IMR-90 (cell line): ENCODE measurements around the gene CEP104. TPM values are rescaled to one million over a fixed set of nuclear protein-coding genes. Genes with fewer than 3 reads are reported as not detected.

Source experiments
- ATAC-seq: fragments of 200-7000 bp; cut with Tn5 transposase; 2 replicates; pipeline ENCODE4 v1.9.1; 2020; ENCODE audit warnings: low read depth, mild to moderate bottlenecking, moderate library complexity
- BruUV-seq: library from RNA; stranded (reverse); fragments of 400-500 nt; replicated peaks from 2 replicates; lab custom pipeline; 2021; lab: Mats Ljungman, UMichigan
- CTCF ChIA-PET: fragments of 300-600 bp; formaldehyde crosslinking; extraction: SDS; loops from one replicate; lab custom pipeline; 2021; ENCODE audit warnings: antibody characterized with exemption; lab: Yijun Ruan, JAX
- POLR2A ChIA-PET: fragments of 300-600 bp; sonication (Branson Sonifier 250); formaldehyde crosslinking; loops from one replicate; lab custom pipeline; 2022; ENCODE audit warnings: antibody characterized with exemption; ENCODE audit not compliant: unreplicated experiment; lab: Charles Lee
- DNase-seq: peaks from one replicate; pipeline ENCODE4 v3.0.0; 2013
- H2AFZ ChIP-seq: replicated peaks from 2 replicates; pipeline ENCODE3; 2013; ENCODE audit warnings: low read length, mild to moderate bottlenecking; ENCODE audit not compliant: poor library complexity
- H2AK5ac ChIP-seq: 2 replicates; pipeline ENCODE4 v1.6.1; 2013; ENCODE audit warnings: low read depth, low read length, inconsistent platforms
- H2AK9ac ChIP-seq: replicated peaks from 2 replicates; pipeline ENCODE3; 2013; ENCODE audit warnings: mild to moderate bottlenecking, low read depth, low read length, moderate library complexity; ENCODE audit not compliant: poor library complexity
- H2BK120ac ChIP-seq: 2 replicates; pipeline ENCODE4 v1.6.1; 2013; ENCODE audit warnings: low read depth, low read length, inconsistent platforms
- H2BK15ac ChIP-seq: 3 replicates; pipeline ENCODE4 v1.6.1; 2013; ENCODE audit warnings: low read depth, low read length, inconsistent platforms
- H2BK20ac ChIP-seq: 2 replicates; pipeline ENCODE4 v1.6.1; 2013; ENCODE audit warnings: low read depth, mild to moderate bottlenecking, inconsistent platforms, low read length, moderate library complexity
- H2BK5ac ChIP-seq: 2 replicates; pipeline ENCODE4 v1.6.1; 2013; ENCODE audit warnings: mild to moderate bottlenecking, low read depth, low read length, inconsistent platforms; ENCODE audit not compliant: poor library complexity, severe bottlenecking
- H3K14ac ChIP-seq: replicated peaks from 2 replicates; pipeline ENCODE4 v1.6.1; 2013; ENCODE audit warnings: low read depth, low read length, inconsistent platforms
- H3K18ac ChIP-seq: 2 replicates; pipeline ENCODE4 v1.6.1; 2013; ENCODE audit warnings: low read depth, low read length, control low read depth
- H3K23ac ChIP-seq: 2 replicates; pipeline ENCODE4 v1.6.1; 2013; ENCODE audit warnings: low read depth, low read length, inconsistent platforms
- H3K27ac ChIP-seq: 2 replicates; pipeline ENCODE4 v1.5.1; 2013; ENCODE audit warnings: mild to moderate bottlenecking, control low read depth, low read length; ENCODE audit not compliant: insufficient read depth
- H3K27me3 ChIP-seq: 2 replicates; pipeline ENCODE4 v1.6.1; 2013; ENCODE audit warnings: low read length; ENCODE audit not compliant: control insufficient read depth, insufficient read depth
- H3K36me3 ChIP-seq: 2 replicates; pipeline ENCODE4 v1.6.1; 2013; ENCODE audit warnings: low read length, mixed read lengths; ENCODE audit not compliant: control insufficient read depth, insufficient read depth
- H3K4ac ChIP-seq: 2 replicates; pipeline ENCODE4 v1.6.1; 2013; ENCODE audit warnings: low read depth, low read length, inconsistent platforms
- H3K4me1 ChIP-seq: 2 replicates; pipeline ENCODE4 v1.6.1; 2013; ENCODE audit warnings: low read length, mixed read lengths; ENCODE audit not compliant: control insufficient read depth, insufficient read depth
- H3K4me2 ChIP-seq: 2 replicates; pipeline ENCODE4 v1.6.1; 2013; ENCODE audit warnings: low read depth, mild to moderate bottlenecking, control low read depth, low read length, moderate library complexity
- H3K4me3 ChIP-seq: 2 replicates; pipeline ENCODE4 v1.5.1; 2013; ENCODE audit warnings: low read depth, mild to moderate bottlenecking, control low read depth, low read length, moderate library complexity; ENCODE audit not compliant: insufficient read depth
- H3K56ac ChIP-seq: 2 replicates; pipeline ENCODE4 v1.6.1; 2013; ENCODE audit warnings: low read length, inconsistent platforms; ENCODE audit not compliant: insufficient read depth; ENCODE audit errors: extremely low read depth
- H3K79me1 ChIP-seq, 2 experiments: 2 replicates each; pipeline ENCODE4 v1.6.1; 2013; ENCODE audit warnings: low read length in 2 of 2, inconsistent platforms in 1 of 2, low read depth in 1 of 2
- H3K9ac ChIP-seq: 2 replicates; pipeline ENCODE4 v1.6.1; 2013; ENCODE audit warnings: low read depth, low read length, control low read depth
- H3K9me1 ChIP-seq: 2 replicates; pipeline ENCODE4 v1.6.1; 2013; ENCODE audit warnings: low read length, inconsistent platforms; ENCODE audit not compliant: insufficient read depth
- H3K9me3 ChIP-seq: 2 replicates; pipeline ENCODE4 v1.6.1; 2013; ENCODE audit warnings: low read length; ENCODE audit not compliant: control insufficient read depth, insufficient read depth
- H4K20me1 ChIP-seq: 2 replicates; pipeline ENCODE4 v1.6.1; 2013; ENCODE audit warnings: low read length, inconsistent platforms; ENCODE audit not compliant: insufficient read depth
- H4K5ac ChIP-seq: 2 replicates; pipeline ENCODE4 v1.6.1; 2013; ENCODE audit warnings: mild to moderate bottlenecking, low read depth, low read length, control low read depth
- H4K8ac ChIP-seq, 2 experiments: 2 replicates each; pipeline ENCODE4 v1.6.1; 2013; ENCODE audit warnings: low read depth in 2 of 2, low read length in 2 of 2, control low read depth in 1 of 2, inconsistent platforms in 1 of 2
- H4K91ac ChIP-seq: 2 replicates; pipeline ENCODE4 v1.6.1; 2013; ENCODE audit warnings: low read depth, low read length, inconsistent platforms; ENCODE audit not compliant: insufficient read depth
- BHLHE40 ChIP-seq: fragments of 150-350 bp; IDR thresholded peaks from 2 replicates; pipeline ENCODE4 v1.6.1; 2016; ENCODE audit warnings: mild to moderate bottlenecking, low read depth, low read length
- CEBPB ChIP-seq: IDR thresholded peaks from 2 replicates; pipeline ENCODE4 v1.6.1; 2012; ENCODE audit warnings: low read depth, low read length, improper control_type of control experiment
- CHD1 ChIP-seq: IDR thresholded peaks from 2 replicates; pipeline ENCODE4 v1.6.1; 2012; ENCODE audit warnings: low read depth, low read length, improper control_type of control experiment
- FOS ChIP-seq: fragments of 150-350 bp; IDR thresholded peaks from 2 replicates; pipeline ENCODE4 v1.6.1; 2016; ENCODE audit warnings: low read depth, low read length
- MAFK ChIP-seq: IDR thresholded peaks from 2 replicates; pipeline ENCODE4 v1.6.1; 2012; ENCODE audit warnings: low read depth, low read length, improper control_type of control experiment
- MAZ ChIP-seq: IDR thresholded peaks from 2 replicates; pipeline ENCODE4 v1.6.1; 2012; ENCODE audit warnings: low read depth, mild to moderate bottlenecking, low read length, improper control_type of control experiment, moderate library complexity, borderline replicate concordance
- MXI1 ChIP-seq: IDR thresholded peaks from 2 replicates; pipeline ENCODE4 v1.6.1; 2012; ENCODE audit warnings: low read depth, mild to moderate bottlenecking, low read length, moderate library complexity, borderline replicate concordance
- NFE2L2 ChIP-seq: fragments of 150-350 bp; IDR thresholded peaks from 2 replicates; pipeline ENCODE4 v1.6.1; 2016; ENCODE audit warnings: low read depth, mild to moderate bottlenecking, low read length
- RAD21 ChIP-seq: IDR thresholded peaks from 2 replicates; pipeline ENCODE4 v1.6.1; 2012; ENCODE audit warnings: low read length, improper control_type of control experiment
- RCOR1 ChIP-seq: IDR thresholded peaks from 2 replicates; pipeline ENCODE4 v1.6.1; 2012; ENCODE audit warnings: mild to moderate bottlenecking, low read length, improper control_type of control experiment; ENCODE audit not compliant: insufficient replicate concordance
- RFX5 ChIP-seq: IDR thresholded peaks from 2 replicates; pipeline ENCODE4 v1.8.0; 2012; ENCODE audit warnings: low read depth, mild to moderate bottlenecking, low read length, moderate library complexity
- SMC3 ChIP-seq: fragments of 150-350 bp; IDR thresholded peaks from 2 replicates; pipeline ENCODE4 v1.6.1; 2016; ENCODE audit warnings: low read depth, mild to moderate bottlenecking, antibody characterized with exemption, low read length, moderate library complexity
- WGBS, 2 experiments: methylation state at CpG; one replicate each; pipeline versions ENCODE4 v1.1.5 to v1.1.7; 2013; ENCODE audit warnings: missing lambda C conversion rate in 2 of 2; ENCODE audit not compliant: insufficient read length in 1 of 2; ENCODE audit errors: extremely low coverage in 2 of 2; 5-methylcytosine and 5-hydroxymethylcytosine counted together
- dilution Hi-C: fragments of 300-500 bp; cut with HindIII; formaldehyde crosslinking; loops from one replicate; pipeline ENCODE4 v1.14.3; 2018; ENCODE audit warnings: low sequenced_read_pairs; ENCODE audit not compliant: unreplicated experiment
- in situ Hi-C: fragments of 300-500 bp; cut with MboI; formaldehyde crosslinking; loops from 3 replicates; pipeline ENCODE4 v1.14.3; 2019; ENCODE audit warnings: low sequenced_read_pairs, inconsistent platforms, mixed read lengths
- intact Hi-C: fragments of 100-400 bp; cut with micrococcal nuclease; formaldehyde crosslinking; loops from 2 replicates; pipeline ENCODE4 v1.10.0; 2022
- polyA plus RNA-seq, 3 experiments: library from polyadenylated mRNA; depleted of rRNA; stranded (reverse); fragments of >200 nt; gene quantifications; 2 replicates each; pipeline ENCODE4 v1.2.3, GENCODE V29; 2012; ENCODE audit warnings: low replicate concordance in 1 of 3
- total RNA-seq: library from RNA; depleted of rRNA; stranded (reverse); fragments of >200 nt; gene quantifications from 2 replicates; pipeline ENCODE4 v1.2.3, GENCODE V29; 2012
- TF ChIP-seq, protein P1 (sequence below): fragments of 150-350 bp; IDR thresholded peaks from 2 replicates; pipeline ENCODE4 v1.6.1; 2017; ENCODE audit warnings: mild to moderate bottlenecking, antibody characterized with exemption, low read length, low read depth
- TF ChIP-seq, protein P2 (sequence below): conservative IDR thresholded peaks from 2 replicates; pipeline ENCODE4 v1.5.1; 2012; ENCODE audit warnings: mild to moderate bottlenecking, low read depth, low read length, improper control_type of control experiment

The CEP104 gene
- total and polyA plus RNA-seq, 2 of the 4 experiments (the other 2 are of a cell fraction) = 14.3 to 17.5 TPM

DNA sequence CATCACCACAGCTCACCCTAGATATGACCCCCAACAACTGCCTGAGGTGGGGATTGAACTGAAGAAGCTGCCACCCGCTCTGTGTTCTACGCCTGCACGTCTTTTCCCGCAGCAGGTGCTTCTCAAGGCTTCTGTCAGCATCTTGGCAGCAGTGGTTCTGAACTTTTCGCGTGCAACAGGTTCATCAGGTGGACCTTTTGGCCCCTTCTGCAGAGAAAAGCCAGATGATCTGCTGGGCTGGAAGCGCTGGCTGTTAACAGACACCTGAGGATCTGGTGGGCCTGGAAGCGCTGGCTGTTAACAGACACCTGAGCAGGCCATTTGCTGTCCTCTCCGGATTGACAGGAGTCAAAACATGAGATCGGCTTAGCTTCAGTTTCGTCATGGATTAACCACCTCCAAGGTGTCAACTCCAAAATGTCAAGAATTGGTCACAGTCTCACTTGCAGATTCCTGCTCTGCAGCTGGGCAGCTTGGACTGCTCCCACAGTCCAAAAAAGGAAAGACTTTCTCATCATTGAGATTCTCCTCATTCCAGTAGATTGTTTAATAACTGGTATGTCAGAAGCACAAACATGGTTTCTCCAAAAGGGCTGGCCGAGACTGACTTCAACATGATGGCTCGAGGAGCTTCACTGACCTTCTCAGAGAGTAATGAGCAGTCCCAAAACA lies 38.4 kb upstream of the CEP104 start:
- Histone ChIP-seq H2AK9ac (peak overlapping the region; percentile 22), H3K4me2 (peak overlapping the region; percentile 50), H2BK20ac (peak overlapping the region; percentile 39; the same call in 1 of the 2 replicates), H2BK5ac (peak overlapping the region; percentile 48), H3K18ac (peak overlapping the region; percentile 66; the same call in 1 of the 2 replicates), H2AFZ (no peak overlapping the region), H3K9me1 (peaks cover 9% of the 10 kb centered on the region; the same call in 1 of the 2 replicates), H4K91ac (peak overlapping the region; percentile 78), H3K4ac (peak overlapping the region; percentile 66), H3K14ac (no peak overlapping the region), H4K8ac (peak overlapping the region in 1 of 2 experiments; percentile 44; a peak in 1 of 4 replicates), H2AK5ac (no peak overlapping the region), H3K27me3 (no peaks in the 10 kb centered on the region), H3K56ac (0 out of 2 replicates have a peak overlapping the region, but pooled peaks have one; percentile 22), H3K4me3 (no peak overlapping the region), H3K4me1 (peaks cover 14% of the 10 kb centered on the region), H3K27ac (peak overlapping the region; percentile 41), H3K23ac (0 out of 2 replicates have a peak overlapping the region, but pooled peaks have one; percentile 41), H2BK15ac (no peak overlapping the region), H4K5ac (peak overlapping the region; percentile 80; the same call in 1 of the 2 replicates), H3K79me1 (peaks cover 13 to 40% of the 10 kb centered on the region in 2 experiments), H4K20me1 (peaks cover 22% of the 10 kb centered on the region), H3K9ac (peak overlapping the region; percentile 11; the same call in 1 of the 2 replicates), H2BK120ac (peak overlapping the region; percentile 62), H3K9me3 (no peaks in the 10 kb centered on the region), H3K36me3 (peaks cover 16% of the 10 kb centered on the region)
- intact Hi-C loops = no loop called here
- in situ Hi-C loops = no loop called here
- dilution Hi-C loops = no loop called here
- POLR2A ChIA-PET = no interaction called here
- ATAC-seq (peak; percentile 21), DNase-seq (peak; percentile 18)
- no TSS peak for BruUV-seq
- CTCF ChIA-PET = interaction anchor here (1.0 kb wide), 1 partner anchor 12 kb away, joined by 3 read pairs; no protein-coding TSS in a partner anchor
- 88% methylated on average over 6 of the region's 13 CpGs; no CpG with 5 or more reads in 1 of the 2 experiments for WGBS, 2 experiments
- no peak for TF ChIP-seq FOS
- no peak for TF ChIP-seq RAD21
- TF ChIP-seq RCOR1 = no peak
- TF ChIP-seq CHD1 = no peak
- TF ChIP-seq RFX5 = no peak
- TF ChIP-seq MAFK = no peak
- TF ChIP-seq MAZ = no peak
- no peak for TF ChIP-seq SMC3
- TF ChIP-seq, protein P1, sequence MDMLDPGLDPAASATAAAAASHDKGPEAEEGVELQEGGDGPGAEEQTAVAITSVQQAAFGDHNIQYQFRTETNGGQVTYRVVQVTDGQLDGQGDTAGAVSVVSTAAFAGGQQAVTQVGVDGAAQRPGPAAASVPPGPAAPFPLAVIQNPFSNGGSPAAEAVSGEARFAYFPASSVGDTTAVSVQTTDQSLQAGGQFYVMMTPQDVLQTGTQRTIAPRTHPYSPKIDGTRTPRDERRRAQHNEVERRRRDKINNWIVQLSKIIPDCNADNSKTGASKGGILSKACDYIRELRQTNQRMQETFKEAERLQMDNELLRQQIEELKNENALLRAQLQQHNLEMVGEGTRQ = no peak
- TF ChIP-seq CEBPB = no peak
- no peak for TF ChIP-seq MXI1
- TF ChIP-seq NFE2L2 = no peak
- TF ChIP-seq, protein P2, sequence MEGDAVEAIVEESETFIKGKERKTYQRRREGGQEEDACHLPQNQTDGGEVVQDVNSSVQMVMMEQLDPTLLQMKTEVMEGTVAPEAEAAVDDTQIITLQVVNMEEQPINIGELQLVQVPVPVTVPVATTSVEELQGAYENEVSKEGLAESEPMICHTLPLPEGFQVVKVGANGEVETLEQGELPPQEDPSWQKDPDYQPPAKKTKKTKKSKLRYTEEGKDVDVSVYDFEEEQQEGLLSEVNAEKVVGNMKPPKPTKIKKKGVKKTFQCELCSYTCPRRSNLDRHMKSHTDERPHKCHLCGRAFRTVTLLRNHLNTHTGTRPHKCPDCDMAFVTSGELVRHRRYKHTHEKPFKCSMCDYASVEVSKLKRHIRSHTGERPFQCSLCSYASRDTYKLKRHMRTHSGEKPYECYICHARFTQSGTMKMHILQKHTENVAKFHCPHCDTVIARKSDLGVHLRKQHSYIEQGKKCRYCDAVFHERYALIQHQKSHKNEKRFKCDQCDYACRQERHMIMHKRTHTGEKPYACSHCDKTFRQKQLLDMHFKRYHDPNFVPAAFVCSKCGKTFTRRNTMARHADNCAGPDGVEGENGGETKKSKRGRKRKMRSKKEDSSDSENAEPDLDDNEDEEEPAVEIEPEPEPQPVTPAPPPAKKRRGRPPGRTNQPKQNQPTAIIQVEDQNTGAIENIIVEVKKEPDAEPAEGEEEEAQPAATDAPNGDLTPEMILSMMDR = no peak
- no peak for TF ChIP-seq BHLHE40
